H1 (cell line): ENCODE results near the gene CD69. TPM values are rescaled to one million over a fixed set of nuclear protein-coding genes. Genes with fewer than 3 reads are reported as not detected.

Experiments used
- CTCF ChIA-PET: fragments of 300-600 bp; sonication (Branson Sonifier 250); formaldehyde crosslinking; loops from one replicate; lab custom pipeline; 2021; ENCODE audit not compliant: partially characterized antibody; lab: Charles Lee
- POLR2A ChIA-PET: fragments of 300-600 bp; sonication (Branson Sonifier 250); formaldehyde crosslinking; loops from one replicate; lab custom pipeline; 2021; ENCODE audit warnings: inconsistent platforms; ENCODE audit not compliant: partially characterized antibody; lab: Charles Lee
- DNase-seq, 2 experiments: peaks; one replicate each; pipeline versions ENCODE4 v3.0.0 to v3.0.0-alpha.2; 2010 to 2022; ENCODE audit warnings: low spot score in 2 of 2, low read depth in 1 of 2, mixed read lengths in 1 of 2
- FAIRE-seq: peaks from 2 replicates; lab custom pipeline; 2011; peaks lifted over from hg19 to GRCh38; lab: Jason Lieb, UNC
- H2AFZ ChIP-seq: 2 replicates; pipeline ENCODE4 v1.8.1; 2012; ENCODE audit warnings: low read length, inconsistent platforms
- H2AK5ac ChIP-seq: 2 replicates; pipeline ENCODE4 v1.6.1; 2013; ENCODE audit warnings: low read depth, low read length
- H2BK120ac ChIP-seq: replicated peaks from 2 replicates; pipeline ENCODE3; 2013; ENCODE audit warnings: low read depth, low read length, inconsistent platforms
- H2BK12ac ChIP-seq: 2 replicates; pipeline ENCODE4 v1.6.1; 2013; ENCODE audit warnings: low read depth, low read length
- H2BK15ac ChIP-seq: 2 replicates; pipeline ENCODE4 v1.6.1; 2013; ENCODE audit warnings: low read length
- H2BK20ac ChIP-seq: 2 replicates; pipeline ENCODE4 v1.6.1; 2013; ENCODE audit warnings: low read length
- H2BK5ac ChIP-seq: 2 replicates; pipeline ENCODE4 v1.6.1; 2013; ENCODE audit warnings: low read depth, low read length
- H3K14ac ChIP-seq: 2 replicates; pipeline ENCODE4 v1.6.1; 2013; ENCODE audit warnings: inconsistent platforms; ENCODE audit not compliant: insufficient read length
- H3K18ac ChIP-seq: 2 replicates; pipeline ENCODE4 v1.6.1; 2013; ENCODE audit warnings: low read length; ENCODE audit errors: extremely low read depth
- H3K23ac ChIP-seq: 2 replicates; pipeline ENCODE4 v1.6.1; 2013; ENCODE audit warnings: inconsistent platforms; ENCODE audit not compliant: insufficient read length
- H3K23me2 ChIP-seq: 2 replicates; pipeline ENCODE4 v1.6.1; 2013; ENCODE audit warnings: low read depth, low read length
- H3K27ac ChIP-seq: 2 replicates; pipeline ENCODE4 v1.6.1; 2011; ENCODE audit warnings: low read depth, low read length, inconsistent platforms
- H3K27me3 ChIP-seq, 4 experiments: replicated peaks in 1 of 4; 1 replicate in 1 of 4; 2 replicates in 3 of 4; pipeline versions ENCODE4 v1.6.1 to v1.8.1; 2011 to 2013; ENCODE audit warnings: low read length in 3 of 4, mild to moderate bottlenecking in 3 of 4, inconsistent platforms in 2 of 4, mixed read lengths in 2 of 4, moderate library complexity in 1 of 4; ENCODE audit not compliant: control insufficient read depth in 3 of 4, insufficient read depth in 3 of 4; ENCODE audit errors: extremely low read depth in 1 of 4
- H3K36me3 ChIP-seq, 4 experiments: 2 replicates each; pipeline versions ENCODE4 v1.6.1 to v1.8.1; 2011 to 2013; ENCODE audit warnings: mild to moderate bottlenecking in 4 of 4, low read length in 3 of 4, moderate library complexity in 2 of 4, control low read depth in 1 of 4, inconsistent platforms in 1 of 4; ENCODE audit not compliant: insufficient read depth in 4 of 4, control insufficient read depth in 2 of 4
- H3K4ac ChIP-seq: replicated peaks from 2 replicates; pipeline ENCODE3; 2013; ENCODE audit warnings: low read length, low read depth, mixed read lengths, inconsistent platforms; ENCODE audit not compliant: insufficient read length
- H3K4me1 ChIP-seq, 4 experiments: replicated peaks in 1 of 4; 1 replicate in 1 of 4; 2 replicates in 3 of 4; pipeline versions ENCODE4 v1.6.1 to v1.8.1; 2011 to 2013; ENCODE audit warnings: low read length in 3 of 4, inconsistent platforms in 2 of 4, mixed read lengths in 1 of 4; ENCODE audit not compliant: insufficient read depth in 4 of 4, control insufficient read depth in 3 of 4
- H3K4me2 ChIP-seq, 2 experiments: 2 replicates each; pipeline versions ENCODE4 v1.6.1 to v1.8.1; 2011 to 2013; ENCODE audit warnings: low read depth in 2 of 2, low read length in 2 of 2, control low read depth in 1 of 2, inconsistent platforms in 1 of 2, mild to moderate bottlenecking in 1 of 2; ENCODE audit not compliant: insufficient read depth in 1 of 2
- H3K4me3 ChIP-seq, 4 experiments: fragments of 200-600, 300-600 bp in 1 of 4; sonication (generic), shearing (Covaris generic), sonication (Bioruptor Twin) in 1 of 4; 2 replicates each; pipeline versions ENCODE4 v1.5.1 to v1.8.1; 2011 to 2016; ENCODE audit warnings: low read length in 4 of 4, low read depth in 3 of 4, control low read depth in 2 of 4, inconsistent platforms in 2 of 4, mild to moderate bottlenecking in 2 of 4, mixed read lengths in 1 of 4, moderate library complexity in 1 of 4; ENCODE audit not compliant: insufficient read depth in 2 of 4; ENCODE audit errors: extremely low read depth in 1 of 4
- H3K56ac ChIP-seq: replicated peaks from 2 replicates; pipeline ENCODE3; 2013; ENCODE audit warnings: low read depth, mild to moderate bottlenecking, mixed read lengths, low read length, inconsistent platforms; ENCODE audit not compliant: insufficient read length
- H3K79me1 ChIP-seq: 2 replicates; pipeline ENCODE4 v1.6.1; 2013; ENCODE audit warnings: low read depth, low read length, control low read depth
- H3K79me2 ChIP-seq, 2 experiments: 2 replicates each; pipeline versions ENCODE4 v1.6.1 to v1.8.1; 2012 to 2013; ENCODE audit warnings: low read length in 2 of 2, mild to moderate bottlenecking in 2 of 2, inconsistent platforms in 1 of 2; ENCODE audit not compliant: insufficient read depth in 2 of 2, control insufficient read depth in 1 of 2
- H3K9ac ChIP-seq, 4 experiments: replicated peaks in 1 of 4; 1 replicate in 1 of 4; 2 replicates in 3 of 4; pipeline versions ENCODE4 v1.6.1 to v1.8.1; 2011 to 2013; ENCODE audit warnings: low read depth in 3 of 4, low read length in 3 of 4, control low read depth in 2 of 4, mild to moderate bottlenecking in 2 of 4, moderate library complexity in 2 of 4, inconsistent platforms in 1 of 4; ENCODE audit errors: extremely low read depth in 1 of 4
- H3K9me3 ChIP-seq, 2 experiments: 2 replicates each; pipeline versions ENCODE4 v1.6.1 to v1.8.1; 2012 to 2013; ENCODE audit warnings: mild to moderate bottlenecking in 2 of 2, moderate library complexity in 2 of 2, control low read depth in 1 of 2, inconsistent platforms in 1 of 2, low read depth in 1 of 2, low read length in 1 of 2, mixed read lengths in 1 of 2; ENCODE audit not compliant: insufficient read depth in 2 of 2
- H4K20me1 ChIP-seq, 2 experiments: replicated peaks in 1 of 2; 2 replicates each; pipeline versions ENCODE3 to v1.8.1; 2011 to 2013; ENCODE audit warnings: inconsistent platforms in 2 of 2, low read length in 2 of 2, mild to moderate bottlenecking in 1 of 2; ENCODE audit not compliant: insufficient read depth in 2 of 2, control insufficient read depth in 1 of 2
- H4K5ac ChIP-seq: 2 replicates; pipeline ENCODE4 v1.6.1; 2013; ENCODE audit warnings: low read length, low read depth, mixed read lengths, inconsistent platforms; ENCODE audit not compliant: insufficient read length
- H4K8ac ChIP-seq: 2 replicates; pipeline ENCODE4 v1.8.0; 2013; ENCODE audit warnings: mild to moderate bottlenecking, moderate library complexity, low read length, inconsistent platforms; ENCODE audit not compliant: insufficient read depth; ENCODE audit errors: extremely low read depth
- H4K91ac ChIP-seq: replicated peaks from 2 replicates; pipeline ENCODE3; 2013; ENCODE audit warnings: low read length, mixed read lengths, inconsistent platforms; ENCODE audit not compliant: insufficient read length
- CEBPB ChIP-seq: IDR thresholded peaks from 2 replicates; pipeline ENCODE4 v1.6.1; 2012; ENCODE audit warnings: low read depth, low read length
- CHD1 ChIP-seq: IDR thresholded peaks from 2 replicates; pipeline ENCODE4 v1.6.1; 2012; ENCODE audit warnings: low read depth, low read length, improper control_type of control experiment
- EP300 ChIP-seq, 2 experiments: IDR thresholded peaks; 1 replicate in 1 of 2; 2 replicates in 1 of 2; pipeline ENCODE4 v1.6.1; 2011 to 2012; ENCODE audit warnings: low read depth in 2 of 2, low read length in 2 of 2, mild to moderate bottlenecking in 2 of 2, borderline replicate concordance in 1 of 2, inconsistent platforms in 1 of 2, moderate library complexity in 1 of 2
- RAD21 ChIP-seq, 2 experiments: IDR thresholded peaks in 1 of 2; conservative IDR thresholded peaks in 1 of 2; 2 replicates each; pipeline ENCODE4 v1.6.1; 2011; ENCODE audit warnings: low read depth in 2 of 2, low read length in 2 of 2, improper control_type of control experiment in 1 of 2, inconsistent platforms in 1 of 2, mild to moderate bottlenecking in 1 of 2, moderate library complexity in 1 of 2
- SIRT6 ChIP-seq: IDR thresholded peaks from one replicate; pipeline ENCODE4 v1.7.1; 2012; ENCODE audit warnings: low read length, inconsistent platforms
- SUZ12 ChIP-seq: fragments of 200-600 bp; sonication (generic); IDR thresholded peaks from 2 replicates; pipeline ENCODE4 v1.6.1; 2012; ENCODE audit warnings: mild to moderate bottlenecking, inconsistent platforms, low read length, moderate library complexity, mixed read lengths
- polyA plus RNA-seq, 7 experiments: library from polyadenylated mRNA; depleted of rRNA in 3 of 7; stranded (reverse) in 5 of 7; unstranded in 2 of 7; fragments of >200 nt in 5 of 7; fragments of 200-250 nt in 2 of 7; gene quantifications; 1 replicate in 5 of 7; 2 replicates in 1 of 7; 4 replicates in 1 of 7; pipeline versions ENCODE4 v1.2.1 to v1.2.3, GENCODE V29; 2011 to 2013; ENCODE audit warnings: missing spikeins in 2 of 7, mixed read lengths in 2 of 7
- total RNA-seq: library from RNA; stranded (reverse); fragmentation: NEBNext Ultra II Directional; extraction: Animal tissue kit (Norgen Biotek cat#: 25700); gene quantifications from 2 replicates; pipeline ENCODE4 v1.2.1, GENCODE V29; 2021

CD69 gene
- total and polyA plus RNA-seq, 2 of the 8 experiments (the other 6 are each of a cell fraction or from before 2014, with no cell fraction given): not detected

GRCh38 chr12:9809866-9810265 lies 49.2 kb upstream of the CD69 start:
- H4K91ac ChIP-seq: no peak overlapping the region
- DNase-seq: no peak
- ChIA-PET POLR2A (no interaction called here), CTCF (interaction anchor here (0.7 to 2.8 kb wide), 2 partner anchors 57 to 60 kb away, joined by 3 to 18 read pairs; no protein-coding TSS in a partner anchor)
- no peak overlapping the region for H2BK15ac ChIP-seq
- no peaks in the 10 kb centered on the region for H3K36me3 ChIP-seq
- H2BK5ac ChIP-seq: no peak overlapping the region
- no peak overlapping the region for H3K56ac ChIP-seq
- no peaks in the 10 kb centered on the region for H3K27me3 ChIP-seq
- no peak overlapping the region for H3K18ac ChIP-seq
- no peak overlapping the region for H2BK120ac ChIP-seq
- no peak overlapping the region for H3K4me2 ChIP-seq
- H3K27ac ChIP-seq: no peak overlapping the region
- H3K23me2 ChIP-seq: no peaks in the 10 kb centered on the region
- no peaks in the 10 kb centered on the region for H3K9me3 ChIP-seq
- no peak for FAIRE-seq
- no peak for TF ChIP-seq SUZ12
- no peak for TF ChIP-seq SIRT6
- no peak for TF ChIP-seq CHD1
- no peak for TF ChIP-seq RAD21 (IDR thresholded peaks at IDR 0.05 in 1 of 2, conservative IDR thresholded peaks at IDR 0.05 in 1 of 2; ENCODE audit: low read depth in 2 of 2, low read length in 2 of 2)
- TF ChIP-seq EP300 (IDR thresholded peaks at IDR 0.05; ENCODE audit: borderline replicate concordance in 1 of 2, low read depth in 2 of 2, low read length in 2 of 2): no peak
- TF ChIP-seq CEBPB: no peak
- no peak overlapping the region for H2BK12ac ChIP-seq
- H3K9ac ChIP-seq: no peak overlapping the region
- no peaks in the 10 kb centered on the region for H3K79me1 ChIP-seq
- H2AFZ ChIP-seq: no peak overlapping the region
- H2AK5ac ChIP-seq: no peak overlapping the region
- H3K14ac ChIP-seq: no peak overlapping the region
- H3K79me2 ChIP-seq: no peaks in the 10 kb centered on the region
- no peak overlapping the region for H3K23ac ChIP-seq
- no peaks in the 10 kb centered on the region for H3K4me1 ChIP-seq
- no peak overlapping the region for H4K5ac ChIP-seq
- no peak overlapping the region for H4K8ac ChIP-seq
- H2BK20ac ChIP-seq: no peak overlapping the region
- no peaks in the 10 kb centered on the region for H4K20me1 ChIP-seq
- no peak overlapping the region for H3K4me3 ChIP-seq
- no peak overlapping the region for H3K4ac ChIP-seq
